HG03135 (cell line): ENCODE results near the gene VIPR2.

ENCODE experiments used
- ATAC-seq: cut with Tn5 transposase; IDR thresholded peaks from one replicate; pipeline ENCODE4 v1.9.1; 2021; ENCODE audit warnings: mild to moderate bottlenecking, moderate library complexity; ENCODE audit not compliant: unreplicated experiment

VIPR2 gene

GRCh38 chr7:159158125-159158887 lies 13.6 kb upstream of the VIPR2 start:
- ATAC-seq: no peak

GRCh38 chr7:159157714-159158113 lies 13.0 kb upstream of the VIPR2 start:
- ATAC-seq: no peak

- no peak for ATAC-seq
Observed at GRCh38 chr7:159156436-159157245, 12.0 kb upstream of the VIPR2 start.

GRCh38 chr7:159155410-159155809 lies 10.7 kb upstream of the VIPR2 start:
- ATAC-seq: no peak

- ATAC-seq: no peak
Observed at GRCh38 chr7:159154243-159154642, 9.6 kb upstream of the VIPR2 start.

- ATAC-seq: no peak
Observed at GRCh38 chr7:159153511-159153910, 8.8 kb upstream of the VIPR2 start.

- ATAC-seq: no peak
Observed at GRCh38 chr7:159152816-159153215, 8.1 kb upstream of the VIPR2 start.

- no peak for ATAC-seq
Observed at GRCh38 chr7:159151231-159151630, 6.6 kb upstream of the VIPR2 start.

- ATAC-seq: no peak
Observed at GRCh38 chr7:159149488-159149887, 4.8 kb upstream of the VIPR2 start.

GRCh38 chr7:159148430-159149395 lies 4.0 kb upstream of the VIPR2 start:
- ATAC-seq: no peak

- ATAC-seq: no peak
Observed at GRCh38 chr7:159147687-159148086, 3.0 kb upstream of the VIPR2 start.

GRCh38 chr7:159147246-159147645 lies 2.6 kb upstream of the VIPR2 start:
- ATAC-seq: no peak

- ATAC-seq: no peak
Observed at GRCh38 chr7:159146084-159146858, 1.6 kb upstream of the VIPR2 start.

- no peak for ATAC-seq
Observed at GRCh38 chr7:159145490-159145855, 806 bp upstream of the VIPR2 start.

- no peak for ATAC-seq
Observed at GRCh38 chr7:159143780-159144757, 598 bp downstream of the VIPR2 start.

- no peak for ATAC-seq
Observed at GRCh38 chr7:159142730-159143129, 1.9 kb downstream of the VIPR2 start.

GRCh38 chr7:159142199-159142598 lies 2.5 kb downstream of the VIPR2 start:
- no peak for ATAC-seq

GRCh38 chr7:159141660-159142059 lies 3.0 kb downstream of the VIPR2 start:
- ATAC-seq: no peak

GRCh38 chr7:159141167-159141566 lies 3.5 kb downstream of the VIPR2 start:
- ATAC-seq: no peak
